ENCODE results near the gene NOL8. TPM values are rescaled to one million over a fixed set of nuclear protein-coding genes. Genes with fewer than 3 reads are reported as not detected.

The NOL8 gene
- total RNA-seq, 1 donor from 2014 or later: 19.8 TPM

- no peak for TF ChIP-seq CTCF (conservative IDR thresholded peaks at IDR 0.05; ENCODE audit: low read depth, low read length)
- DNase-seq (ENCODE audit: low read depth): no peak
- H3K4me3 ChIP-seq (ENCODE audit: low read depth, low read length): no peak overlapping the region
Measured at GRCh38 chr9:92332577-92333281, 7.6 kb upstream of the NOL8 start.

GRCh38 chr9:92328225-92328624 lies 3.1 kb upstream of the NOL8 start:
- peak; percentile 39 for TF ChIP-seq CTCF (conservative IDR thresholded peaks at IDR 0.05; ENCODE audit: low read depth, low read length)
- H3K4me3 ChIP-seq (ENCODE audit: low read depth, low read length): no peak overlapping the region
- DNase-seq (ENCODE audit: low read depth): no peak

GRCh38 chr9:92327283-92327850 lies 2.2 kb upstream of the NOL8 start:
- no peak for TF ChIP-seq CTCF (conservative IDR thresholded peaks at IDR 0.05; ENCODE audit: low read depth, low read length)
- no peak for DNase-seq (ENCODE audit: low read depth)
- H3K4me3 ChIP-seq (ENCODE audit: low read depth, low read length): no peak overlapping the region

GRCh38 chr9:92325991-92326500 lies 896 bp upstream of the NOL8 start:
- no peak for DNase-seq (ENCODE audit: low read depth)
- peak overlapping the region; percentile 88 for H3K4me3 ChIP-seq (ENCODE audit: low read depth, low read length)
- TF ChIP-seq CTCF (conservative IDR thresholded peaks at IDR 0.05; ENCODE audit: low read depth, low read length): no peak

- TF ChIP-seq CTCF (conservative IDR thresholded peaks at IDR 0.05; ENCODE audit: low read depth, low read length): no peak
- peak; percentile 16 for DNase-seq (ENCODE audit: low read depth)
- peak overlapping the region; percentile 88 for H3K4me3 ChIP-seq (ENCODE audit: low read depth, low read length)
Measured at GRCh38 chr9:92324889-92325268, 271 bp downstream of the NOL8 start.

GRCh38 chr9:92324431-92324830 lies 719 bp downstream of the NOL8 start:
- H3K4me3 ChIP-seq (ENCODE audit: low read depth, low read length): peak overlapping the region; percentile 88
- DNase-seq (ENCODE audit: low read depth): no peak
- TF ChIP-seq CTCF (conservative IDR thresholded peaks at IDR 0.05; ENCODE audit: low read depth, low read length): no peak

GRCh38 chr9:92315456-92315855 lies 9.7 kb downstream of the NOL8 start:
- no peak for TF ChIP-seq CTCF (conservative IDR thresholded peaks at IDR 0.05; ENCODE audit: low read depth, low read length)
- H3K4me3 ChIP-seq (ENCODE audit: low read depth, low read length): no peak overlapping the region
- no peak for DNase-seq (ENCODE audit: low read depth)

Measured in epithelial cell of proximal tubule (primary cell).